K562 (cell line): ENCODE results near the gene MAP3K20. TPM values are rescaled to one million over a fixed set of nuclear protein-coding genes. Genes with fewer than 3 reads are reported as not detected.
A peak's percentile ranks its signal among the peaks of the same experiment; 100 is the strongest.

Experiments
- NCOA1 ChIP-seq: fragments of 450-650 bp; IDR thresholded peaks from 2 replicates; pipeline ENCODE4 v1.6.1; 2016; ENCODE audit warnings: low read depth
- POU5F1 ChIP-seq: fragments of 150-350 bp; IDR thresholded peaks from 2 replicates; pipeline ENCODE4 v1.6.1; 2014; ENCODE audit warnings: borderline replicate concordance, low read length, low read depth, mild to moderate bottlenecking; ENCODE audit not compliant: partially characterized antibody
- polyA plus RNA-seq, 8 experiments: library from polyadenylated mRNA; depleted of rRNA in 4 of 8; stranded (reverse) in 5 of 8; unstranded in 3 of 8; fragments of >200 nt; fragmentation: Nextera tagmentation in 2 of 8; fragmentation: Illumina TruSeq in 1 of 8; extraction: Ambion mirVana in 2 of 8; extraction: Trizol in 1 of 8; gene quantifications; 2 replicates each; pipeline versions ENCODE4 v1.2.1 to v1.2.3, GENCODE V29; 2011 to 2014; ENCODE audit warnings: inconsistent platforms in 1 of 8, missing spikeins in 1 of 8
- total RNA-seq, 7 experiments: library from RNA; depleted of rRNA in 6 of 7; stranded (reverse); fragments of >200 nt in 6 of 7; fragmentation: Illumina TruSeq in 2 of 7; extraction: Trizol in 2 of 7; gene quantifications; 2 replicates each; pipeline versions ENCODE4 v1.2.1 to v1.2.3, GENCODE V29; 2011 to 2021; ENCODE audit warnings: low replicate concordance in 1 of 7
- TF ChIP-seq, protein P1 (sequence below): fragments of 450-650 bp; IDR thresholded peaks from 2 replicates; pipeline ENCODE4 v1.6.1; 2017; ENCODE audit warnings: antibody characterized with exemption
- TF ChIP-seq, protein P2 (sequence below): fragments of 250-450 bp; sonication (Bioruptor Pico); IDR thresholded peaks from 2 replicates; pipeline ENCODE4 v1.4.0; 2020
- TF ChIP-seq, protein P3 (sequence below), 2 experiments: fragments of 150-350 bp in 1 of 2; IDR thresholded peaks; 2 replicates each; pipeline ENCODE4 v1.6.1; 2012 to 2016; ENCODE audit warnings: low read depth in 2 of 2, low read length in 2 of 2, mild to moderate bottlenecking in 1 of 2, moderate library complexity in 1 of 2
- TF ChIP-seq, protein P4 (sequence below), 2 experiments: fragments of 450-650 bp; formaldehyde crosslinking in 1 of 2; IDR thresholded peaks; 2 replicates each; pipeline versions ENCODE4 v1.4.0 to v1.6.1; 2014 to 2020; ENCODE audit warnings: mild to moderate bottlenecking in 2 of 2, borderline replicate concordance in 1 of 2, low read depth in 1 of 2

The MAP3K20 gene
- total and polyA plus RNA-seq, 9 of the 15 experiments (the other 6 are each of a cell fraction or from before 2014, with no cell fraction given) = 9.8 to 34.2 (median 27.3) TPM

DNA sequence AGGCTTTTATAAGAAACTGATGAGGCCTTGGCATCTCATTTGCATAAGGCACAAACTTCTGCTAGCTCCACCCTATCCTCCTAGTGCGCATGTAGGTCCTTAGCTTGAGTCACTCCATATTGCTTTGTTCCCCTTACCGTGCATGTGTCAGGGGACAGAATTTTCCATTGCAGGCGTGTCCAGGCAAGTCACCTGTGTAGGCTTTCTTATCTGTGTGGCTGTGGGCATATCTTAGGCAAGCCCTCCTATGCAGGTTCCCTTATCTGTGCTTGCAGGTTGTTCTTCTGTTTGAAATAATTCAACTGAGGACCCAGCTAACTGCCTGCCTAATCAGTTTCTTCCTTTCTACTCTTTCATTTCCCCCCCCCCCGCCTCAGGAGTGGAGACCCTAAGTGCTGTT is 215.8 kb downstream of the MAP3K20 start (continued):
- TF ChIP-seq, protein P1, sequence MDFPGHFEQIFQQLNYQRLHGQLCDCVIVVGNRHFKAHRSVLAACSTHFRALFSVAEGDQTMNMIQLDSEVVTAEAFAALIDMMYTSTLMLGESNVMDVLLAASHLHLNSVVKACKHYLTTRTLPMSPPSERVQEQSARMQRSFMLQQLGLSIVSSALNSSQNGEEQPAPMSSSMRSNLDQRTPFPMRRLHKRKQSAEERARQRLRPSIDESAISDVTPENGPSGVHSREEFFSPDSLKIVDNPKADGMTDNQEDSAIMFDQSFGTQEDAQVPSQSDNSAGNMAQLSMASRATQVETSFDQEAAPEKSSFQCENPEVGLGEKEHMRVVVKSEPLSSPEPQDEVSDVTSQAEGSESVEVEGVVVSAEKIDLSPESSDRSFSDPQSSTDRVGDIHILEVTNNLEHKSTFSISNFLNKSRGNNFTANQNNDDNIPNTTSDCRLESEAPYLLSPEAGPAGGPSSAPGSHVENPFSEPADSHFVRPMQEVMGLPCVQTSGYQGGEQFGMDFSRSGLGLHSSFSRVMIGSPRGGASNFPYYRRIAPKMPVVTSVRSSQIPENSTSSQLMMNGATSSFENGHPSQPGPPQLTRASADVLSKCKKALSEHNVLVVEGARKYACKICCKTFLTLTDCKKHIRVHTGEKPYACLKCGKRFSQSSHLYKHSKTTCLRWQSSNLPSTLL = no peak
- TF ChIP-seq NCOA1 (no peak), POU5F1 (no peak)
- TF ChIP-seq, protein P2, sequence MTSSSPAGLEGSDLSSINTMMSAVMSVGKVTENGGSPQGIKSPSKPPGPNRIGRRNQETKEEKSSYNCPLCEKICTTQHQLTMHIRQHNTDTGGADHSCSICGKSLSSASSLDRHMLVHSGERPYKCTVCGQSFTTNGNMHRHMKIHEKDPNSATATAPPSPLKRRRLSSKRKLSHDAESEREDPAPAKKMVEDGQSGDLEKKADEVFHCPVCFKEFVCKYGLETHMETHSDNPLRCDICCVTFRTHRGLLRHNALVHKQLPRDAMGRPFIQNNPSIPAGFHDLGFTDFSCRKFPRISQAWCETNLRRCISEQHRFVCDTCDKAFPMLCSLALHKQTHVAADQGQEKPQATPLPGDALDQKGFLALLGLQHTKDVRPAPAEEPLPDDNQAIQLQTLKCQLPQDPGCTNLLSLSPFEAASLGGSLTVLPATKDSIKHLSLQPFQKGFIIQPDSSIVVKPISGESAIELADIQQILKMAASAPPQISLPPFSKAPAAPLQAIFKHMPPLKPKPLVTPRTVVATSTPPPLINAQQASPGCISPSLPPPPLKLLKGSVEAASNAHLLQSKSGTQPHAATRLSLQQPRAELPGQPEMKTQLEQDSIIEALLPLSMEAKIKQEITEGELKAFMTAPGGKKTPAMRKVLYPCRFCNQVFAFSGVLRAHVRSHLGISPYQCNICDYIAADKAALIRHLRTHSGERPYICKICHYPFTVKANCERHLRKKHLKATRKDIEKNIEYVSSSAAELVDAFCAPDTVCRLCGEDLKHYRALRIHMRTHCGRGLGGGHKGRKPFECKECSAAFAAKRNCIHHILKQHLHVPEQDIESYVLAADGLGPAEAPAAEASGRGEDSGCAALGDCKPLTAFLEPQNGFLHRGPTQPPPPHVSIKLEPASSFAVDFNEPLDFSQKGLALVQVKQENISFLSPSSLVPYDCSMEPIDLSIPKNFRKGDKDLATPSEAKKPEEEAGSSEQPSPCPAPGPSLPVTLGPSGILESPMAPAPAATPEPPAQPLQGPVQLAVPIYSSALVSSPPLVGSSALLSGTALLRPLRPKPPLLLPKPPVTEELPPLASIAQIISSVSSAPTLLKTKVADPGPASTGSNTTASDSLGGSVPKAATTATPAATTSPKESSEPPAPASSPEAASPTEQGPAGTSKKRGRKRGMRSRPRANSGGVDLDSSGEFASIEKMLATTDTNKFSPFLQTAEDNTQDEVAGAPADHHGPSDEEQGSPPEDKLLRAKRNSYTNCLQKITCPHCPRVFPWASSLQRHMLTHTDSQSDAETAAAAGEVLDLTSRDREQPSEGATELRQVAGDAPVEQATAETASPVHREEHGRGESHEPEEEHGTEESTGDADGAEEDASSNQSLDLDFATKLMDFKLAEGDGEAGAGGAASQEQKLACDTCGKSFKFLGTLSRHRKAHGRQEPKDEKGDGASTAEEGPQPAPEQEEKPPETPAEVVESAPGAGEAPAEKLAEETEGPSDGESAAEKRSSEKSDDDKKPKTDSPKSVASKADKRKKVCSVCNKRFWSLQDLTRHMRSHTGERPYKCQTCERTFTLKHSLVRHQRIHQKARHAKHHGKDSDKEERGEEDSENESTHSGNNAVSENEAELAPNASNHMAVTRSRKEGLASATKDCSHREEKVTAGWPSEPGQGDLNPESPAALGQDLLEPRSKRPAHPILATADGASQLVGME = no peak
- TF ChIP-seq, protein P3, sequence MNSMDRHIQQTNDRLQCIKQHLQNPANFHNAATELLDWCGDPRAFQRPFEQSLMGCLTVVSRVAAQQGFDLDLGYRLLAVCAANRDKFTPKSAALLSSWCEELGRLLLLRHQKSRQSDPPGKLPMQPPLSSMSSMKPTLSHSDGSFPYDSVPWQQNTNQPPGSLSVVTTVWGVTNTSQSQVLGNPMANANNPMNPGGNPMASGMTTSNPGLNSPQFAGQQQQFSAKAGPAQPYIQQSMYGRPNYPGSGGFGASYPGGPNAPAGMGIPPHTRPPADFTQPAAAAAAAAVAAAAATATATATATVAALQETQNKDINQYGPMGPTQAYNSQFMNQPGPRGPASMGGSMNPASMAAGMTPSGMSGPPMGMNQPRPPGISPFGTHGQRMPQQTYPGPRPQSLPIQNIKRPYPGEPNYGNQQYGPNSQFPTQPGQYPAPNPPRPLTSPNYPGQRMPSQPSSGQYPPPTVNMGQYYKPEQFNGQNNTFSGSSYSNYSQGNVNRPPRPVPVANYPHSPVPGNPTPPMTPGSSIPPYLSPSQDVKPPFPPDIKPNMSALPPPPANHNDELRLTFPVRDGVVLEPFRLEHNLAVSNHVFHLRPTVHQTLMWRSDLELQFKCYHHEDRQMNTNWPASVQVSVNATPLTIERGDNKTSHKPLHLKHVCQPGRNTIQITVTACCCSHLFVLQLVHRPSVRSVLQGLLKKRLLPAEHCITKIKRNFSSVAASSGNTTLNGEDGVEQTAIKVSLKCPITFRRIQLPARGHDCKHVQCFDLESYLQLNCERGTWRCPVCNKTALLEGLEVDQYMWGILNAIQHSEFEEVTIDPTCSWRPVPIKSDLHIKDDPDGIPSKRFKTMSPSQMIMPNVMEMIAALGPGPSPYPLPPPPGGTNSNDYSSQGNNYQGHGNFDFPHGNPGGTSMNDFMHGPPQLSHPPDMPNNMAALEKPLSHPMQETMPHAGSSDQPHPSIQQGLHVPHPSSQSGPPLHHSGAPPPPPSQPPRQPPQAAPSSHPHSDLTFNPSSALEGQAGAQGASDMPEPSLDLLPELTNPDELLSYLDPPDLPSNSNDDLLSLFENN (IDR thresholded peaks at IDR 0.05; ENCODE audit: low read depth in 2 of 2, low read length in 2 of 2) = 0 out of 4 replicates have a peak, but pooled peaks of 1 of the 2 experiments have one; percentile 43
- TF ChIP-seq, protein P4, sequence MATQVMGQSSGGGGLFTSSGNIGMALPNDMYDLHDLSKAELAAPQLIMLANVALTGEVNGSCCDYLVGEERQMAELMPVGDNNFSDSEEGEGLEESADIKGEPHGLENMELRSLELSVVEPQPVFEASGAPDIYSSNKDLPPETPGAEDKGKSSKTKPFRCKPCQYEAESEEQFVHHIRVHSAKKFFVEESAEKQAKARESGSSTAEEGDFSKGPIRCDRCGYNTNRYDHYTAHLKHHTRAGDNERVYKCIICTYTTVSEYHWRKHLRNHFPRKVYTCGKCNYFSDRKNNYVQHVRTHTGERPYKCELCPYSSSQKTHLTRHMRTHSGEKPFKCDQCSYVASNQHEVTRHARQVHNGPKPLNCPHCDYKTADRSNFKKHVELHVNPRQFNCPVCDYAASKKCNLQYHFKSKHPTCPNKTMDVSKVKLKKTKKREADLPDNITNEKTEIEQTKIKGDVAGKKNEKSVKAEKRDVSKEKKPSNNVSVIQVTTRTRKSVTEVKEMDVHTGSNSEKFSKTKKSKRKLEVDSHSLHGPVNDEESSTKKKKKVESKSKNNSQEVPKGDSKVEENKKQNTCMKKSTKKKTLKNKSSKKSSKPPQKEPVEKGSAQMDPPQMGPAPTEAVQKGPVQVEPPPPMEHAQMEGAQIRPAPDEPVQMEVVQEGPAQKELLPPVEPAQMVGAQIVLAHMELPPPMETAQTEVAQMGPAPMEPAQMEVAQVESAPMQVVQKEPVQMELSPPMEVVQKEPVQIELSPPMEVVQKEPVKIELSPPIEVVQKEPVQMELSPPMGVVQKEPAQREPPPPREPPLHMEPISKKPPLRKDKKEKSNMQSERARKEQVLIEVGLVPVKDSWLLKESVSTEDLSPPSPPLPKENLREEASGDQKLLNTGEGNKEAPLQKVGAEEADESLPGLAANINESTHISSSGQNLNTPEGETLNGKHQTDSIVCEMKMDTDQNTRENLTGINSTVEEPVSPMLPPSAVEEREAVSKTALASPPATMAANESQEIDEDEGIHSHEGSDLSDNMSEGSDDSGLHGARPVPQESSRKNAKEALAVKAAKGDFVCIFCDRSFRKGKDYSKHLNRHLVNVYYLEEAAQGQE (IDR thresholded peaks at IDR 0.05; ENCODE audit: borderline replicate concordance) = no peak
- TF ChIP-seq, protein P4 (CRISPR knock-in tag; IDR thresholded peaks at IDR 0.05; ENCODE audit: low read depth) = no peak
